Glutamatergic neuron (in vitro differentiated cells): ENCODE measurements around the gene MX2. TPM values are rescaled to one million over a fixed set of nuclear protein-coding genes. Genes with fewer than 3 reads are reported as not detected.

Experiments
- DNase-seq: peaks from one replicate; pipeline ENCODE4 v3.0.0; 2022
- H3K27ac Mint-ChIP-seq: one replicate; pipeline ENCODE4 v1.8.0; 2020; ENCODE audit warnings: mild to moderate bottlenecking, mixed read lengths, inconsistent platforms; ENCODE audit not compliant: unreplicated experiment
- H3K27me3 Mint-ChIP-seq: one replicate; pipeline ENCODE4 v1.8.0; 2020; ENCODE audit warnings: mild to moderate bottlenecking, moderate library complexity, mixed read lengths, inconsistent platforms; ENCODE audit not compliant: unreplicated experiment
- H3K36me3 Mint-ChIP-seq: one replicate; pipeline ENCODE4 v1.8.0; 2020; ENCODE audit warnings: mild to moderate bottlenecking, mixed read lengths, inconsistent platforms; ENCODE audit not compliant: unreplicated experiment
- H3K4me1 Mint-ChIP-seq: one replicate; pipeline ENCODE4 v1.8.0; 2020; ENCODE audit warnings: mild to moderate bottlenecking, low read depth, mixed read lengths, inconsistent platforms; ENCODE audit not compliant: unreplicated experiment
- H3K4me3 Mint-ChIP-seq: one replicate; pipeline ENCODE4 v1.8.0; 2020; ENCODE audit warnings: mild to moderate bottlenecking, mixed read lengths, inconsistent platforms; ENCODE audit not compliant: unreplicated experiment
- H3K9me3 Mint-ChIP-seq: one replicate; pipeline ENCODE4 v1.8.0; 2020; ENCODE audit warnings: mild to moderate bottlenecking, moderate library complexity, mixed read lengths, inconsistent platforms; ENCODE audit not compliant: unreplicated experiment
- total RNA-seq: library from RNA; stranded (reverse); fragmentation: NEBNext Ultra II Directional; extraction: Animal tissue kit (Norgen Biotek cat#: 25700); gene quantifications from one replicate; pipeline ENCODE4 v1.2.1, GENCODE V29; 2021; ENCODE audit not compliant: unreplicated experiment
- TF ChIP-seq, protein P1 (sequence below): fragments of 200-600 bp; sonication (generic); IDR thresholded peaks from one replicate; pipeline ENCODE4 v1.5.0; 2021; ENCODE audit not compliant: partially characterized antibody, unreplicated experiment

MX2 gene
- total RNA-seq, 1 donor from 2014 or later = not detected

DNA sequence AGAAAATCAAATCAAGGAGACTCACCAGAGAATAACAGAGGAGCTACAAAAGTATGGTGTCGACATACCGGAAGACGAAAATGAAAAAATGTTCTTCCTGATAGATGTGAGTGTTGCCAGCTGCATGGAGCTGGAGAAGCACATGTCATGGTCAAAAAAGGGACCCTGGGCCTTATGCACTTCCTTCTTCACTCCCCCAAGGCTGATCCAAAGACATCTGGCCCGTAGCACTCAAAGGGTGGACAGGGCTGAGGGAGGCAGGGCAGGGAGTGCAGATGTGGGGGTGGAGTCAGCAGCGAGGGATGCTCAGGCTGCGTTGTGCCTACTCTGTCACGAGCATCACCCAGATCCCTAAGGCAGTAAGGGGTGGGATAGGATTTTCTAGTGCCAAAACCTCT is 83.6 kb downstream of the MX2 start:
- Mint-ChIP-seq H3K27ac (no peak overlapping the region), H3K27me3 (peaks cover 2% of the 10 kb centered on the region)

DNA sequence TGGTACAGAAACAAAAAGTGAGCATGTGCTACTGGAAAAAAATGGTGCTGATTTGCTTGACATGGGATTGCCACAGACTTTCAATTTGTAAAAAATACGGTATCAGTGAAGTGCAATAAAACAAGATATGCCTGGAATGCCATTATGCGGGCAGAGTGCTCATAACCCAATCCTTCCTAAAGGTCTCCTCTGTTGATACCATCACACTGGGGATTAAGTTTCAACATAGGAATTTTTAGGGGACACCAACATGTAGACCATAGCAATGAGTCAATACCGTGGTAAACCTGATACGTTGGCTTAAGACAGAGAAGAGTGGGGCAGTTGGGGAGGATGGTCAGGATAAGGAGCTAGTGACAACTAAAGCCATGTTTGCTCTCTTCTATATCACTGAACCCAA is 84.8 kb downstream of the MX2 start:
- H3K4me1 Mint-ChIP-seq = no peaks in the 10 kb centered on the region
- TF ChIP-seq, protein P1, sequence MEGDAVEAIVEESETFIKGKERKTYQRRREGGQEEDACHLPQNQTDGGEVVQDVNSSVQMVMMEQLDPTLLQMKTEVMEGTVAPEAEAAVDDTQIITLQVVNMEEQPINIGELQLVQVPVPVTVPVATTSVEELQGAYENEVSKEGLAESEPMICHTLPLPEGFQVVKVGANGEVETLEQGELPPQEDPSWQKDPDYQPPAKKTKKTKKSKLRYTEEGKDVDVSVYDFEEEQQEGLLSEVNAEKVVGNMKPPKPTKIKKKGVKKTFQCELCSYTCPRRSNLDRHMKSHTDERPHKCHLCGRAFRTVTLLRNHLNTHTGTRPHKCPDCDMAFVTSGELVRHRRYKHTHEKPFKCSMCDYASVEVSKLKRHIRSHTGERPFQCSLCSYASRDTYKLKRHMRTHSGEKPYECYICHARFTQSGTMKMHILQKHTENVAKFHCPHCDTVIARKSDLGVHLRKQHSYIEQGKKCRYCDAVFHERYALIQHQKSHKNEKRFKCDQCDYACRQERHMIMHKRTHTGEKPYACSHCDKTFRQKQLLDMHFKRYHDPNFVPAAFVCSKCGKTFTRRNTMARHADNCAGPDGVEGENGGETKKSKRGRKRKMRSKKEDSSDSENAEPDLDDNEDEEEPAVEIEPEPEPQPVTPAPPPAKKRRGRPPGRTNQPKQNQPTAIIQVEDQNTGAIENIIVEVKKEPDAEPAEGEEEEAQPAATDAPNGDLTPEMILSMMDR = no peak
- H3K27ac Mint-ChIP-seq = no peak overlapping the region

More for the DNA sequence above, 83.6 kb downstream of the MX2 start:
- H3K9me3 Mint-ChIP-seq = peaks cover 1% of the 10 kb centered on the region
- H3K4me1 Mint-ChIP-seq = no peaks in the 10 kb centered on the region
- H3K36me3 Mint-ChIP-seq = no peaks in the 10 kb centered on the region
- no peak for DNase-seq
- no peak overlapping the region for H3K4me3 Mint-ChIP-seq
- TF ChIP-seq, protein P1 = no peak

DNA sequence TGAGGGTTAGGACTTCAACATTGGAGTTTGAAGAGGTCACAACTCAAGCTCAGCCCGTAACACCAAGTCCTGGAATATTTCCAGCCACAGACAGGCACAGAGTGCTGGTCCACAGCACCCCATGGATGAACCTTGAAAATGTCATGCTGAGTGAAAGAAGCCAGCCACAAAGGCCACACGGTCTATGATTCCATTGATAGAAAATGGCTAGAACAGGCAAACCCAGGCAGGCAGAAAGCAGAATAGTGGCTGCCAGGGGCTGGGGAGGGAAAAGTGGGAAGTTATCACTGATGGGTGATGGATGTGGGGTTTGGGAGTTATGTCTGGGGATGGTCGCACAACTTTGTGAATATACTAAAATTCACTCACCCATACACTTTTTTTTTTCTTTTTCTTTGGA is 85.5 kb downstream of the MX2 start:
- Mint-ChIP-seq H3K27ac (no peak overlapping the region), H3K36me3 (no peaks in the 10 kb centered on the region), H3K4me3 (no peak overlapping the region), H3K27me3 (peaks cover 2% of the 10 kb centered on the region), H3K4me1 (no peaks in the 10 kb centered on the region), H3K9me3 (peaks cover 1% of the 10 kb centered on the region)
- TF ChIP-seq, protein P1 = no peak
- DNase-seq = no peak

More for the DNA sequence above, 84.8 kb downstream of the MX2 start:
- Mint-ChIP-seq H3K36me3 (no peaks in the 10 kb centered on the region), H3K4me3 (no peak overlapping the region), H3K27me3 (peaks cover 2% of the 10 kb centered on the region), H3K9me3 (peaks cover 1% of the 10 kb centered on the region)
- no peak for DNase-seq

DNA sequence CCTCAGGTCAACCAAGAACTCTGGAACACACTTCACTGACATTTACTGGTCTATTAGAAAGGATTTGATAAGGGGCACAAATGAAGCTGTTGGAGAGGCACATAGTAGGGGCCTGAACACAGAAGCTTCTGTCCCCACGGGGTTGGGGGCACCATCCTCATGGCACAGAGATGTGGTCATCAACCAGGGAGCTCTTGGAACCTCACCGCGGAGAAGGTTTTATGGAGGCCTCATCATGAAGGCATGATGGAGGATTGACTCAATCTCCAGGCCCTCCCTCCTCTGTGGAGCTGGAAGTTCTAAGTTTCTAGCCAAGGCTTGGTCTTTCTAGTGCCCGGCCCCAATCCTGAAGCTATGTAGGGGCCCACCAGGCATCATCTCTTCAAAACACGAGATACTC is 87.8 kb downstream of the MX2 start:
- H3K27ac Mint-ChIP-seq = no peak overlapping the region
- no peak for DNase-seq

More for the DNA sequence above, 87.8 kb downstream of the MX2 start:
- Mint-ChIP-seq H3K4me3 (no peak overlapping the region), H3K36me3 (no peaks in the 10 kb centered on the region), H3K27me3 (peaks cover 2% of the 10 kb centered on the region), H3K4me1 (no peaks in the 10 kb centered on the region), H3K9me3 (peaks cover 1% of the 10 kb centered on the region)
- TF ChIP-seq, protein P1 = no peak
